ENCODE data around the gene NFIA.
A peak's percentile ranks its signal among the peaks of the same experiment; 100 is the strongest.

DNA sequence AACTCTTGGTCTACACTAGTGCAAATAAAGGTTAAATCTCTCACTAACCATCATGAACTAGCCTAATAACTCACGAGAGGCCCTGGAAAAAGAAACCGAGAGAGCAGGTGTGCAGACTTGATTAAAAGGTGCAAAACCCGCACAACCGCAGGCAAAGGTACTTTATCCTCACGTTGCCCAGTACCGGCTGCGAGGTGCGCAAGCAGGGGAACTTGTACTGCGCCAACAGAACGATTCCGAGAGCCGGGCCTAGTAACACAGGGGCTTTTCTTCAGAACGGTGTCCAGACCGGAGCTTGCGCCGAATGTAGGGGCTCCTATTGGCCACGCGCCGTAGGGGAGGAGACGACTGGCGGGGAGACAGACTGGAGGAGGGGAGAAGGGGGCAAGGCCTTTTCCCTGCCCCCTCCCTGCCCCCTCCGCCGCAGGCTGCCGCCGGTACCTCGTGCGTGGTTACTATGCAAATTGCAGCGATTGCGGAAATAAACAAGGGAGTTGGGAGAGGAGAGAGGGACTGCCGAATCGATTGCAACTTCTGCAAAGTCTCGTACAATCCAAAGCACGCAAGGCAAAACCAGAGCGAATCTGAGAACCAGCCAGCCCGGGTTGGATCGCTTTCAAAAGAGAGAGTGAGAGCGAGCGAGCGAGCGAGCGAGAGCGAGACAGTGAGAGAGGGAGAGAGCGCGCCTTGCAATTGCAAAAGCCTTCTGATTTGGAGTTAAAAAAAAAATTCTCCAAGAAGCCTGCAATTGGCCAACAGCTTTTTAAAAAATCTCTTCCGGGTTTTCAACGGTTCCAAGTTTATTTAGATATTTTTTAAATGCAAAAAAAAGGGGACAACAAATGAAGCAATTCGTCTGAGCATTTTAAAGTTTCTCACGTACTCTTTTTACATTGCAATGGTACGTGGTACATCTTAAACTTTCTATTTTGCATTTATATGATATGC is 5.4 kb upstream of the NFIA start:
- TF ChIP-seq CTCF (IDR thresholded peaks at IDR 0.05) (peak in 1 of 6 experiments; percentile 12), POLR2A (IDR thresholded peaks at IDR 0.05) (peak; percentile 52 to 88)
